ENCODE data around the gene ZFAND4. TPM values are rescaled to one million over a fixed set of nuclear protein-coding genes. Genes with fewer than 3 reads are reported as not detected.

The ZFAND4 gene
- total and polyA plus RNA-seq, 9 of the 15 experiments (the other 6 are each of a cell fraction or from before 2014, with no cell fraction given): 0.42 to 3.0 (median 1.5) TPM

DNA sequence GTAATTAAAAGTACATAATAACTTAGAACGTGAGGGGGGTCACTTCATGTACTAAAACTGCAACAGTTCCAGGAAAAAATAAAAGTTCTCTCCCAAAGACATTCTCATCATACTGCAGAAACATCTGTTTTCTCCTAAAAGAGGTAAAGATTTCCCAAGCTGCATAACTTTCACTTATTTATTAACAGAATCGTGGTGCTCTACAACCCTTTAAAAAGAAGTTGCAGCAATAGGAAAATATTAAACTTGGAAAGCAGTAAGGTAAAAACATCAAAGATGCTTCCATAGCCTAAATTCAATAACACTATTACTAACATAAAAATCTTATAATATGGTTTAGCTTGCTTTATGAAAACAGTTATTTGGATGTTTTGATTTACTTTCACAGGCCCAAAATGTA, 23.3 kb downstream of the ZFAND4 start (continued):
- no peak for TF ChIP-seq HDGF (IDR thresholded peaks at IDR 0.05)

GRCh38 chr10:45647118-45647517, 25.5 kb downstream of the ZFAND4 start:
- Histone ChIP-seq H3K9ac (ENCODE audit: insufficient read depth in 1 of 2, low read depth in 2 of 2, low read length in 2 of 2) (no peak overlapping the region), H3K4me1 (replicated peaks in 1 of 2; ENCODE audit: control insufficient read depth in 2 of 2, insufficient read depth in 2 of 2, low read length in 2 of 2) (no peaks in the 10 kb centered on the region), H3K79me2 (ENCODE audit: control insufficient read depth, insufficient read depth, low read length) (no peaks in the 10 kb centered on the region), H3K36me3 (ENCODE audit: control insufficient read depth, insufficient read depth, low read length) (no peaks in the 10 kb centered on the region), H3K4me3 (no peak overlapping the region), H3K9me3 (replicated peaks; ENCODE audit: control insufficient read depth, insufficient read depth, low read depth, low read length) (no peaks in the 10 kb centered on the region), H3K27me3 (ENCODE audit: control insufficient read depth in 2 of 2, insufficient read depth in 2 of 2, low read length in 2 of 2) (no peaks in the 10 kb centered on the region), H3K9me1 (ENCODE audit: control insufficient read depth, insufficient read depth, low read length) (no peaks in the 10 kb centered on the region), H2AFZ (ENCODE audit: low read depth, low read length) (no peak overlapping the region), H3K27ac (ENCODE audit: extremely low read depth, low read depth, low read length) (no peak overlapping the region), H3K4me2 (ENCODE audit: insufficient read depth, low read length) (no peak overlapping the region), H4K20me1 (replicated peaks; ENCODE audit: control insufficient read depth, insufficient read depth, low read length) (no peaks in the 10 kb centered on the region)
- FAIRE-seq: no peak
- WGBS (ENCODE audit: insufficient coverage, low coverage, missing lambda C conversion rate): 38% methylated on average over 2 of the region's 2 CpGs
- intact Hi-C loops (cut with micrococcal nuclease) (no loop called here), in situ Hi-C loops (cut with MboI) (no loop called here)
- POLR2A ChIA-PET: interaction anchor here (0.6 to 1.8 kb wide), 3 partner anchors 8 to 12 kb away, joined by 3 to 6 read pairs (median 3); no protein-coding TSS in a partner anchor
- BruUV-seq (replicated peaks): no TSS peak
- no peak for DNase-seq (ENCODE audit: extremely low read depth in 1 of 4, low spot score in 3 of 4)
- no peak for ATAC-seq
- CTCF ChIA-PET (ENCODE audit: low intra/inter-chr PET ratio): no interaction called here
- TF ChIP-seq, protein P1, sequence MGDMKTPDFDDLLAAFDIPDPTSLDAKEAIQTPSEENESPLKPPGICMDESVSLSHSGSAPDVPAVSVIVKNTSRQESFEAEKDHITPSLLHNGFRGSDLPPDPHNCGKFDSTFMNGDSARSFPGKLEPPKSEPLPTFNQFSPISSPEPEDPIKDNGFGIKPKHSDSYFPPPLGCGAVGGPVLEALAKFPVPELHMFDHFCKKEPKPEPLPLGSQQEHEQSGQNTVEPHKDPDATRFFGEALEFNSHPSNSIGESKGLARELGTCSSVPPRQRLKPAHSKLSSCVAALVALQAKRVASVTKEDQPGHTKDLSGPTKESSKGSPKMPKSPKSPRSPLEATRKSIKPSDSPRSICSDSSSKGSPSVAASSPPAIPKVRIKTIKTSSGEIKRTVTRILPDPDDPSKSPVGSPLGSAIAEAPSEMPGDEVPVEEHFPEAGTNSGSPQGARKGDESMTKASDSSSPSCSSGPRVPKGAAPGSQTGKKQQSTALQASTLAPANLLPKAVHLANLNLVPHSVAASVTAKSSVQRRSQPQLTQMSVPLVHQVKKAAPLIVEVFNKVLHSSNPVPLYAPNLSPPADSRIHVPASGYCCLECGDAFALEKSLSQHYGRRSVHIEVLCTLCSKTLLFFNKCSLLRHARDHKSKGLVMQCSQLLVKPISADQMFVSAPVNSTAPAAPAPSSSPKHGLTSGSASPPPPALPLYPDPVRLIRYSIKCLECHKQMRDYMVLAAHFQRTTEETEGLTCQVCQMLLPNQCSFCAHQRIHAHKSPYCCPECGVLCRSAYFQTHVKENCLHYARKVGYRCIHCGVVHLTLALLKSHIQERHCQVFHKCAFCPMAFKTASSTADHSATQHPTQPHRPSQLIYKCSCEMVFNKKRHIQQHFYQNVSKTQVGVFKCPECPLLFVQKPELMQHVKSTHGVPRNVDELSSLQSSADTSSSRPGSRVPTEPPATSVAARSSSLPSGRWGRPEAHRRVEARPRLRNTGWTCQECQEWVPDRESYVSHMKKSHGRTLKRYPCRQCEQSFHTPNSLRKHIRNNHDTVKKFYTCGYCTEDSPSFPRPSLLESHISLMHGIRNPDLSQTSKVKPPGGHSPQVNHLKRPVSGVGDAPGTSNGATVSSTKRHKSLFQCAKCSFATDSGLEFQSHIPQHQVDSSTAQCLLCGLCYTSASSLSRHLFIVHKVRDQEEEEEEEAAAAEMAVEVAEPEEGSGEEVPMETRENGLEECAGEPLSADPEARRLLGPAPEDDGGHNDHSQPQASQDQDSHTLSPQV (IDR thresholded peaks at IDR 0.05): no peak
- TF ChIP-seq POLR2B (IDR thresholded peaks at IDR 0.05; ENCODE audit: low read depth, partially characterized antibody): no peak
- TF ChIP-seq, protein P2, sequence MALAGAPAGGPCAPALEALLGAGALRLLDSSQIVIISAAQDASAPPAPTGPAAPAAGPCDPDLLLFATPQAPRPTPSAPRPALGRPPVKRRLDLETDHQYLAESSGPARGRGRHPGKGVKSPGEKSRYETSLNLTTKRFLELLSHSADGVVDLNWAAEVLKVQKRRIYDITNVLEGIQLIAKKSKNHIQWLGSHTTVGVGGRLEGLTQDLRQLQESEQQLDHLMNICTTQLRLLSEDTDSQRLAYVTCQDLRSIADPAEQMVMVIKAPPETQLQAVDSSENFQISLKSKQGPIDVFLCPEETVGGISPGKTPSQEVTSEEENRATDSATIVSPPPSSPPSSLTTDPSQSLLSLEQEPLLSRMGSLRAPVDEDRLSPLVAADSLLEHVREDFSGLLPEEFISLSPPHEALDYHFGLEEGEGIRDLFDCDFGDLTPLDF (CRISPR knock-in tag; IDR thresholded peaks at IDR 0.05): no peak
- TF ChIP-seq TCF3 (CRISPR knock-in tag; IDR thresholded peaks at IDR 0.05): no peak
- no peak for TF ChIP-seq ZNF449 (CRISPR knock-in tag; IDR thresholded peaks at IDR 0.05)
